Esophagus squamous epithelium (tissue), 5 donors: ENCODE data around the gene GPR21. TPM values are rescaled to one million over a fixed set of nuclear protein-coding genes. Genes with fewer than 3 reads are reported as not detected.

Experiments used
- DNase-seq: peaks from one replicate; lab custom pipeline; 2025; lab: John Stamatoyannopoulos, UW
- H3K27ac ChIP-seq, 4 donors: fragments of 200-600 bp; sonication (generic); one replicate each; pipeline ENCODE4 v1.5.1; 2016 to 2019; ENCODE audit warnings: mild to moderate bottlenecking in 1 of 4
- H3K27me3 ChIP-seq, 4 donors: fragments of 200-600 bp; sonication (generic); 1 replicate in 3 of 4; 2 replicates in 1 of 4; pipeline versions ENCODE4 v1.5.1 to v1.6.0; 2017 to 2021; ENCODE audit warnings: antibody characterized with exemption in 1 of 4
- H3K36me3 ChIP-seq, 3 donors: fragments of 200-600 bp; sonication (generic); one replicate each; pipeline ENCODE4 v1.5.1; 2016 to 2019
- H3K4me1 ChIP-seq, 3 donors: fragments of 200-600 bp; sonication (generic); one replicate each; pipeline ENCODE4 v1.5.1; 2017 to 2019
- H3K4me3 ChIP-seq, 4 donors: fragments of 200-600 bp; sonication (generic); 1 replicate in 3 of 4; 2 replicates in 1 of 4; pipeline ENCODE4 v1.5.1; 2016 to 2019; ENCODE audit warnings: mild to moderate bottlenecking in 2 of 4, moderate library complexity in 1 of 4
- H3K9me3 ChIP-seq, 3 donors: fragments of 200-600 bp; sonication (generic); one replicate each; pipeline ENCODE4 v1.5.1; 2016 to 2019
- POLR2A ChIP-seq, 4 donors: fragments of 450-650 bp; IDR thresholded peaks; one replicate each; pipeline ENCODE4 v1.6.1; 2017; ENCODE audit warnings: antibody characterized with exemption in 4 of 4, mild to moderate bottlenecking in 4 of 4, moderate library complexity in 3 of 4
- WGBS, 2 donors: methylation state at CpG; one replicate each; pipeline ENCODE4 v1.1.5; 2018; 5-methylcytosine and 5-hydroxymethylcytosine counted together
- intact Hi-C: fragments of 100-400 bp; cut with DNase I; formaldehyde crosslinking; loops from one replicate; pipeline ENCODE4 v1.15.0; 2022
- total RNA-seq, 4 donors: library from RNA; depleted of rRNA; stranded (reverse); fragments of >200 nt; gene quantifications; one replicate each; pipeline ENCODE4 v1.1.0, GENCODE V29; 2016
- TF ChIP-seq, protein P1 (sequence below), 6 experiments: fragments of 450-650 bp in 4 of 6; fragments of 200-600 bp in 2 of 6; sonication (generic) in 2 of 6; IDR thresholded peaks; one replicate each; pipeline ENCODE4 v1.5.1; 2016 to 2019; ENCODE audit warnings: antibody characterized with exemption in 6 of 6, mild to moderate bottlenecking in 4 of 6, moderate library complexity in 4 of 6
- donor health status: DM: yes; HTN: yes; CAD: no.

The GPR21 gene
- total RNA-seq, 4 donors from 2014 or later: 0.68 to 1.9 TPM; not detected in 2

DNA sequence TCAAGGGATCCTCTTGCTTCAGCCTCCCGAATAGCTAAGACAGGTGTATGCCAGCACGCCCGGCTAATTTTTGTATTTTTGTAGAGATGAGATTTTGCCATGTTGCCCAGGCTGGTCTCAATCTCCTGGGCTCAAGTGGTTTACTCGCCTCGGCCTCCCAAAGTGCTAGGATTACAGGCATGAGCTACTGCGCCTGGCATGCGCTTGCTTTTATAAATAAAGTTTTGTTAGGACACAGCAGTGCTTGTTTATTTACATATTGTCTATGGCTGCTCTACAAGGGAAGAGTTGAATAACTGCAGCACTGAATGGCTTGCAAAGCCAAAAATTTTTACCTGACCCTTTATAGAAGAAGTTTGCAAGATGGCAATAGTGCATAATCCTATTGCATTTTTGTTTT is 27.7 kb downstream of the GPR21 start:
- no peak for DNase-seq
- TF ChIP-seq, protein P1, sequence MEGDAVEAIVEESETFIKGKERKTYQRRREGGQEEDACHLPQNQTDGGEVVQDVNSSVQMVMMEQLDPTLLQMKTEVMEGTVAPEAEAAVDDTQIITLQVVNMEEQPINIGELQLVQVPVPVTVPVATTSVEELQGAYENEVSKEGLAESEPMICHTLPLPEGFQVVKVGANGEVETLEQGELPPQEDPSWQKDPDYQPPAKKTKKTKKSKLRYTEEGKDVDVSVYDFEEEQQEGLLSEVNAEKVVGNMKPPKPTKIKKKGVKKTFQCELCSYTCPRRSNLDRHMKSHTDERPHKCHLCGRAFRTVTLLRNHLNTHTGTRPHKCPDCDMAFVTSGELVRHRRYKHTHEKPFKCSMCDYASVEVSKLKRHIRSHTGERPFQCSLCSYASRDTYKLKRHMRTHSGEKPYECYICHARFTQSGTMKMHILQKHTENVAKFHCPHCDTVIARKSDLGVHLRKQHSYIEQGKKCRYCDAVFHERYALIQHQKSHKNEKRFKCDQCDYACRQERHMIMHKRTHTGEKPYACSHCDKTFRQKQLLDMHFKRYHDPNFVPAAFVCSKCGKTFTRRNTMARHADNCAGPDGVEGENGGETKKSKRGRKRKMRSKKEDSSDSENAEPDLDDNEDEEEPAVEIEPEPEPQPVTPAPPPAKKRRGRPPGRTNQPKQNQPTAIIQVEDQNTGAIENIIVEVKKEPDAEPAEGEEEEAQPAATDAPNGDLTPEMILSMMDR (IDR thresholded peaks at IDR 0.05): no peak
- no peak for TF ChIP-seq POLR2A (IDR thresholded peaks at IDR 0.05)
- Histone ChIP-seq H3K36me3 (peaks cover 0 to 51% (median 0%) of the 10 kb centered on the region in 3 donors), H3K27me3 (no peaks in the 10 kb centered on the region), H3K4me3 (no peak overlapping the region), H3K4me1 (peaks cover 0 to 12% (median 0%) of the 10 kb centered on the region in 3 donors), H3K27ac (peak overlapping the region in 1 of 4 donors; percentile 4), H3K9me3 (no peaks in the 10 kb centered on the region)
- intact Hi-C loops: no loop called here
- 92 to 93% methylated on average over 4 to 7 of the region's 7 CpGs for WGBS, 2 donors

DNA sequence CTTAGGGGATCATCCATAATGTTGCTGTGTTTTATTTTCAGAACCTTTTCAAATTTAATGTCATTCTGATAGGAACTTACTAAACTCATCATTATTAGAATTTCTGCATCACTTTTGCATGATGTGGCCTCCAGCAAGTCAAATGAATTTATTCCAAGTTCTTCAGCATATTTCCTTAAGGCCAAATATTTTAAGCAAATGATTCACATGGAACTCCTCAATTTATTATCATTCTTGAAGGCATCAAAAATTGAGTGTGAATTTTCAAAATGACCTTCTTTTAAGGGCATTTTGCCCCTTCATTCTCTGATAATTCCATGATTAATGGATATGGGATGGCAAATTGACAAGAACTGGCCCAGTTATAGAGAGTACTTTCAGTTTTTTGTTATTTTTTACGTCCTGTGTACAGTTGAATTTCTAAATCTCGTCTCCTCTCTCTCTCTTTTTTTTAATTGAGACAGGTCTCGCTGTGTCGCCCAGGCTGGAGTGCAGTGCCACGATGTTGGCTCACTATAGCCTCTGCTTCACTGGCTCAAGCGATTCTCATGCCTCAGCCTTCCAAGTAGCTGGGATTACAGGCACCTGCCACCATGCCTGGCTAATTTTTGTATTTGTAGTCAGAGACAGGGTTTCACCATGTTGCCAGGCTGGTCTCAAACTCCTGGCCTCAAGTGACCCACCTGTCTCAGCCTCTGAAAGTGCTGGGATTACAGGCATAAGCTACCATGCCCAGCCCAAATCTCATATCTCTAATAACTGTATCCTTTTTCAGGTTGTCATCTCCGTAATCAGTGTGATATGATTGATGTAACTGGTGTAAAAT is 29.1 kb downstream of the GPR21 start:
- TF ChIP-seq, protein P1 (IDR thresholded peaks at IDR 0.05): no peak
- TF ChIP-seq POLR2A (IDR thresholded peaks at IDR 0.05): no peak
- no peak for DNase-seq
- Histone ChIP-seq H3K4me3 (no peak overlapping the region), H3K27ac (peak overlapping the region in 3 of 4 donors; percentile 27 to 65 (median 60)), H3K27me3 (no peaks in the 10 kb centered on the region), H3K9me3 (no peaks in the 10 kb centered on the region), H3K36me3 (peaks cover 0 to 62% (median 0%) of the 10 kb centered on the region in 3 donors), H3K4me1 (peaks cover 0 to 12% (median 0%) of the 10 kb centered on the region in 3 donors)
- 72 to 79% methylated on average over 7 of the region's 7 CpGs for WGBS, 2 donors
- intact Hi-C loops: no loop called here

GRCh38 chr9:123063177-123063598 is 29.7 kb downstream of the GPR21 start:
- H3K4me3 ChIP-seq: no peak overlapping the region
- DNase-seq: no peak
- TF ChIP-seq POLR2A (IDR thresholded peaks at IDR 0.05): no peak
- TF ChIP-seq, protein P1 (IDR thresholded peaks at IDR 0.05): no peak
- peaks cover 0 to 66% (median 0%) of the 10 kb centered on the region in 3 donors for H3K36me3 ChIP-seq
- H3K27ac ChIP-seq: peak overlapping the region in 2 of 4 donors; percentile 60 to 65
- WGBS, 2 donors: 41 to 51% methylated on average over 2 of the region's 2 CpGs
- no peaks in the 10 kb centered on the region for H3K9me3 ChIP-seq
- H3K4me1 ChIP-seq: peaks cover 0 to 12% (median 0%) of the 10 kb centered on the region in 3 donors
- H3K27me3 ChIP-seq: no peaks in the 10 kb centered on the region
- intact Hi-C loops: no loop called here

DNA sequence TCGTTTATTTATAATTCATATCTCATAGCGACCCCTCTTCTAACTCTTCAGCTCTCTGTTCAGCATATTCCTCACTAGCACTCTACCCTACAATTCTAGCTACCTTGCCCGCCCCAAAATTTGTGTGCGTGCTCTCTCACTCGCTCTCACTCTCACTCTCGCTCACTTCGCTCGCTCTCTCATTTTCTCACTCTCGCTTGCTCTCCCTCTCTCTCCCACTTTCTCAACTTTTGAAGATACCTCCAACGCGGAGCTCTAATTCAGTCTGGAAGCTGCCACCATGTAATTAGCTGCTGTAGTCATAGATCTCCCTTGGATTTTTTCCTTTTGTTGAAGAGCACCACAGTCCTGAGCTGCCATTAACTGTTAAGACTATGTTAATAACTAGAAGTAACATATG is 30.4 kb downstream of the GPR21 start:
- no peak for TF ChIP-seq POLR2A (IDR thresholded peaks at IDR 0.05)
- TF ChIP-seq, protein P1 (IDR thresholded peaks at IDR 0.05): no peak
- no peak overlapping the region for H3K4me3 ChIP-seq
- no peaks in the 10 kb centered on the region for H3K9me3 ChIP-seq
- no peak for DNase-seq
- 97% methylated on average over 11 of the region's 11 CpGs for WGBS, 2 donors
- H3K36me3 ChIP-seq: peaks cover 0 to 73% (median 0%) of the 10 kb centered on the region in 3 donors
- peaks cover 0 to 12% (median 0%) of the 10 kb centered on the region in 3 donors for H3K4me1 ChIP-seq
- no peaks in the 10 kb centered on the region for H3K27me3 ChIP-seq
- H3K27ac ChIP-seq: no peak overlapping the region
- intact Hi-C loops: no loop called here

- intact Hi-C loops: no loop called here
- H3K27me3 ChIP-seq: no peaks in the 10 kb centered on the region
- no peak overlapping the region for H3K27ac ChIP-seq
- H3K4me1 ChIP-seq: peaks cover 0 to 18% (median 0%) of the 10 kb centered on the region in 3 donors
- no peak overlapping the region for H3K4me3 ChIP-seq
- no peak for DNase-seq
- TF ChIP-seq, protein P1 (IDR thresholded peaks at IDR 0.05): no peak
- no peak for TF ChIP-seq POLR2A (IDR thresholded peaks at IDR 0.05)
- WGBS, 2 donors: 68 to 73% methylated on average over 2 of the region's 2 CpGs
- peaks cover 0 to 82% (median 0%) of the 10 kb centered on the region in 3 donors for H3K36me3 ChIP-seq
- no peaks in the 10 kb centered on the region for H3K9me3 ChIP-seq
These were observed 31.2 kb downstream of the GPR21 start for GRCh38 chr9:123064716-123065115.
